OCI-LY3 (cell line): ENCODE results near the gene DDX10.

ENCODE experiments used
- CTCF ChIP-seq: fragments of 200-600, 300-600 bp; sonication (generic); IDR thresholded peaks from 2 replicates; pipeline ENCODE4 v1.5.1; 2014; ENCODE audit warnings: antibody characterized with exemption, low read length, low read depth
- EZH2phosphoT487 ChIP-seq: fragments of 200-600 bp; shearing (Covaris generic); IDR thresholded peaks from 2 replicates; pipeline ENCODE4 v1.6.1; 2018; ENCODE audit warnings: antibody characterized with exemption, mixed run types, low read depth

- TF ChIP-seq CTCF (no peak), EZH2phosphoT487 (no peak)
Observed at GRCh38 chr11:108662700-108663099, 2.2 kb upstream of the DDX10 start.
